ENCODE measurements around the gene ABHD16B.
"Not testable (repeated sequence)": the region's sequence is repeated elsewhere in the genome, so short reads cannot be mapped to it uniquely, and the experiment has no call there.

ABHD16B gene

GRCh38 chr20:63856098-63856511, 5.2 kb upstream of the ABHD16B start:
- DNase-seq: no peak

GRCh38 chr20:63857764-63858392, 3.4 kb upstream of the ABHD16B start:
- DNase-seq: no peak

GRCh38 chr20:63858393-63859165, 2.7 kb upstream of the ABHD16B start:
- no peak for DNase-seq

DNA sequence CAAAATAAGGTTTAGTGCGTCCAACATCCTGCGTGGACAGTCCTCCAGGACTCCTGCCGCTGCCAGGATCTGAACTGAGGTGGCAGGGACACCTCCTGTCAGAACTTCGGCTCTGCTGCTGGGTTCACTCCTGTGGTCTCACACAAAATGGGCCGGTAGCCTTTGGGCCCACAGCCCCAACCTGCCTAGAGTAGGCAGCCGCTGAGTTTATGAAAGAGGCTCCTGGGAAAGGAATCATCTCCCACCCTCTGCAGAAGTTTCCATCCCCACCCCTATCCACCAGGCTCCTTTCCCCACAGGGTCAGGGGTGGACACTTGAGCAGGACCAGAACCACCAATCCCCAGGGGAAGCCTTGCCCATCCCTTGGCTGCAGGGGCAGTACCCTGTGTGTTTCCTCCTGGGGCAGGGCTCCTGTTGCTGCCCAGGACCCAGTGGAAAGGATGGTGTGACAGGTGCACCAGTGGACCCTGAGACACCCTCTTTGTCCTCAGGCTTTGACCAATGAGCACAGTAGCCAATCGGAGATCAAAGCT, 2.1 kb upstream of the ABHD16B start:
- DNase-seq: no peak

GRCh38 chr20:63860325-63861051, 810 bp upstream of the ABHD16B start:
- no peak for DNase-seq

DNA sequence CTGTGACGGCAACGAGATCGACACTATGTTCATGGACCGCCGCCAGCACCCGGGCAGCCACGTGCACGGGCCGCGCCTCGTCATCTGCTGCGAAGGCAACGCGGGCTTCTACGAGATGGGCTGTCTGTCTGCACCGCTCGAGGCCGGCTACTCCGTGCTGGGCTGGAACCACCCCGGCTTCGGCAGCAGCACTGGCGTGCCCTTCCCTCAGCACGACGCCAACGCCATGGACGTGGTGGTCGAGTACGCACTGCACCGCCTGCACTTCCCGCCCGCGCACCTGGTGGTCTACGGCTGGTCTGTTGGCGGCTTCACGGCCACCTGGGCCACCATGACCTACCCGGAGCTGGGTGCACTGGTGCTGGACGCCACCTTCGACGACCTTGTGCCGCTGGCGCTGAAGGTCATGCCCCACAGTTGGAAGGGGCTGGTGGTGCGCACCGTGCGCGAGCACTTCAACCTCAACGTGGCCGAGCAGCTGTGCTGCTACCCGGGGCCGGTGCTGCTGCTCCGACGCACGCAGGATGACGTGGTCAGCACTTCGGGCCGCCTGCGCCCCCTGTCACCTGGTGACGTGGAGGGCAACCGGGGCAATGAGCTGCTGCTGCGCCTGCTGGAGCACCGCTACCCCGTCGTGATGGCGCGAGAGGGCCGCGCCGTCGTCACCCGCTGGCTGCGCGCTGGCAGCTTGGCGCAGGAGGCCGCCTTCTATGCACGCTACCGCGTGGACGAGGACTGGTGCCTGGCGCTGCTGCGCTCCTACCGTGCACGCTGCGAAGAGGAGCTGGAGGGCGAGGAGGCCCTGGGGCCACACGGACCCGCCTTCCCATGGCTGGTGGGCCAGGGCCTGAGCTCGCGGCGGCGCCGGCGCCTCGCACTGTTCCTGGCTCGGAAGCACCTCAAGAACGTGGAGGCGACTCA, 943 bp downstream of the ABHD16B start:
- DNase-seq: no peak

- no peak for DNase-seq
These were observed 1.9 kb downstream of the ABHD16B start for GRCh38 chr20:63863021-63863797.

GRCh38 chr20:63863798-63864544, 2.7 kb downstream of the ABHD16B start:
- peak; percentile 57 for DNase-seq

- no peak for DNase-seq
These were observed 3.3 kb downstream of the ABHD16B start for GRCh38 chr20:63864545-63864977.

- DNase-seq: peak; percentile 99
These were observed 3.8 kb downstream of the ABHD16B start, which contains the start of gene TPD52L2 for GRCh38 chr20:63864978-63865640. TPD52L2 (plus strand) TSS chr20:63865270; CDS start chr20:63865366, 96 bp downstream.

DNA sequence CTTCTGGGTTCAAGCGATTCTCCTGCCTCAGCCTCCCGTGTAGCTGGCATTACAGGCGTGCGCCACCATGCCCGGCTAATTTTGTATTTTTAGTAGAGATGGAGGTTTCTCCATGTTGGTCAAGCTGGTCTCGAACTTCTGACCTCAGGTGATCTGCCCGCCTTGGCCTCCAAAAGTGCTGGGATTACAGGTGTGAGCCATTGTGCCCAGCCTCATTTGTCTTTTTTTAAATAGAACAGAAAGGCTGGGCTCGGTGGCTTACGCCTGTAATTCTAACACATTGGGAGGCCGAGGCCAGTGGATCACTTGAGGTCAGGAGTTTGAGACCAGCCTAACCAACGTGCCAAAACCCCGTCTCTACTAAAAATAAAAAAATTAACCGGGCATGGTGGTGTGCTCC, 5.7 kb downstream of the ABHD16B start:
- DNase-seq: not testable (repeated sequence)

DNA sequence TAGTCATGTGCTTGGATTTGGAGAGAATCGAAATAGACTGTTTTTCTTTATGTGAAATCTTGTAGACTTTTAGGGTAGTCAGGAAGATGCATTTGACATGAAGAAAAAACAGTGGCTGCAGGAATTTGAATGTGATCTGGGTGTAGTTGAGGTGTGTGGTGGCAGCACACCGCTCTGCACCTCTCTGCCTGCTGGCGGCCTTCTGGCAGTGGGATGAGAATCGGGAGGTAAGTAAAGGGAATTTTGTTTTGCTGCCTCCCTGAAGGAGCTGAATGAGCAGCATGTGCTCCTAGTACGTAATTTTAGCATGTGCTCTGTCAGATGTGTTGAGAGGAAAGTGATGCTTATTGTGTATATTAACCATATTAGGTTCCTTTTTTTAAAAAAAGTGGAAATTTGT, 7.0 kb downstream of the ABHD16B start:
- no peak for DNase-seq

GRCh38 chr20:63873477-63873971, 12.2 kb downstream of the ABHD16B start:
- DNase-seq: no peak

GRCh38 chr20:63874241-63874640, 12.9 kb downstream of the ABHD16B start:
- not testable (repeated sequence) for DNase-seq

- DNase-seq: no peak
These were observed 15.3 kb downstream of the ABHD16B start for GRCh38 chr20:63876489-63877036.

DNA sequence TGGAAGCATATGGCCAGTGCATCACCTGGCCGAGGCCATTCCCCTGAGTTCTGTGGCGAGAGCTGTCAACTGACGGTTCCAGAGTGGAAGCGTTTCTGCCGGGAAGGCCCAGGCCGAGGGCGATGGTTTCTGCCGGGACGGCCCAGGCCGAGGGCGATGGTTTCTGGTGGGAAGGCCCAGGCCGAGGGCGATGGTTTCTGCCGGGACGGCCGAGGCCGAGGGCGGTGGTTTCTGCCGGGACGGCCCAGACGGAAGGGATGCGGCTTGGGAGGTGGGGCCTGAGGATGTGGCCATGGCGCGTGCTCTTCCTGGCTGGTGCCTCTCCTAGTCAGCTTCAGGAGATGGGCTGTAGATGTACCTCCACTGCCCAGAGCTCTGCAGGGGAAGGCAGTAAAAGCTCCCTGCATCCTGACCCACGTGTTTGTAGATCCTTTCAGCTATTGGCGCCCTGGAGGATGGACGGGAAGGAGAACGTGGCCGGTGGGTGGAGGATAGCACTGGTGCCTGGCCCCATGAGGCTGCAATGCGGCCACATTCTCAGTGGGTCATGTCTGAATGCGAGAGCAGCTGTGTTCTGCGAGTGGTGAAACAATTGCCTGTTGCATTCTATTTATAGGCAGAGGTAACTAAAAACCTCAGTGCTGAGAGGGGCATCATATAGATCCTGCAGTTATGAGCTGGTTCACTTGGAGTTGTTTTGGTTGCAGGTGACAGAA, 16.6 kb downstream of the ABHD16B start:
- DNase-seq: no peak

- no peak for DNase-seq
These were observed 17.8 kb downstream of the ABHD16B start for GRCh38 chr20:63878899-63879663.

- not testable (repeated sequence) for DNase-seq
These were observed 19.6 kb downstream of the ABHD16B start for GRCh38 chr20:63880901-63881300.
